Activated effector memory CD4-positive, alpha-beta T cell treated with Interleukin-2 at 50 U/mL for 16 hours (primary cell): Measurements from ENCODE around the gene FYCO1.
"Not testable (repeated sequence)": the region's sequence is repeated elsewhere in the genome, so short reads cannot be mapped to it uniquely, and the experiment has no call there.

Source experiments
- DNase-seq: peaks from one replicate; pipeline ENCODE4 v3.0.0-alpha.2; 2020

Gene FYCO1

GRCh38 chr3:45995236-45996192 is at the start of gene FYCO1:
FYCO1 (minus strand) TSS chr3:45995824; CDS start chr3:45984910, 10,914 bp downstream.
- DNase-seq = peak; percentile 79

GRCh38 chr3:46038916-46039315 is 43.3 kb upstream of the FYCO1 start:
- no peak for DNase-seq

DNA sequence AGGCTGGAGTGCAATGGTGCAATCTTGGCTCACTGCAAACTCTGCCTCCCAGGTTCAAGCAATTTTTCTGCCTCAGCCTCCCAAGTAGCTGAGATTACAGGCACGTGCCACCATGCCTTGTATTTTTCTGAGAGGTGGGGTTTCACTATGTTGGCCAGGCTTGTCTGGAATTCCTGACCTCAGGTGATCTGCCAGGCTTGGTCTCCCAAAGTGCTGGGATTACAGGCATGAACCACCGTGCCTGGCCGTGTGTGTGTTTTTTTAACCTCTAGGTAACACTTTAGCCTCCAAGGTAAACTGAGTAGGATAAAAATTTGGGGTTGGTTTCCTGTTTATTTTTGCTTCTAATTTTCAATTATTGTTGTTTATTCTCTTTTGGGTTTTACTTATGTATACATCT is 42.4 kb upstream of the FYCO1 start:
- not testable (repeated sequence) for DNase-seq

DNA sequence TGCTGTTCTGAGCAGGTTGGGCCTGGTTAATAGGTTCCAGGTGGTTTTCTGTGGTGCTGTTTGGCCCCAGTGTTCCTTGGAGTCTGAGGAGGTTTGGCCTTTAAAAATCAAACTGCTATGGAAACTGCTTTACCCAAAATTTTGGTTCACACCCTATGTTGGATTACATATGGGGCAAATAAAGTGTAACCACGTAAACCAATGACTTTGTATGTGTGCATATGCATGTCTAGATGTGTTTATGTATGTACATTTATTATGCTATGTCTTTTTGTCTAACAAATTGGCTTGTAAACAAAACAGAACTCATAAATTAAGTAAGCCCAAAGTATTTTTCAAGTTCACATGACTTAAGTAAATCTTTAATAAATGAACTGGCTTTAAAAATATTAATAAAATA is 40.6 kb upstream of the FYCO1 start:
- no peak for DNase-seq

GRCh38 chr3:46031747-46032146 is 36.1 kb upstream of the FYCO1 start:
- DNase-seq = no peak

DNA sequence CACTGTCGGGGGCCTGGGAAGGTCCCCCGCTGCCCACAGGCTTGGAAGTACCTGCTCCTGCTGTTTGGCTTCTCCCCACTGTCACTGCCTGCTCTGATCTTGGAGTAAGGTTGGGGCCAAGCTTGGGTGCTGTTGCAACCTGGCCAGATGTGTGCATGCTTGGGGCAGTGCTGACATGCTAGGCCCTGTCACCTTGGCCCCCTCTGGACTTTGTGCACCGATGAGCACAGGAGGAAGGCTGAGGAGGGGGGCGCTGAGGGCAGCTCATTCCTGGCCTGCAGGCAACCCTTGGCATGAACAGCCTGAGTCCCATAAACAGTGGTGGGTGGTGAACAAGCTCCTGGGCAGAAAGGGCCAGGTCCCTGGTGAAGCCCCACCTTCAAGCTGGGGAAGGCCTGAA is 35.6 kb upstream of the FYCO1 start:
- DNase-seq = no peak

GRCh38 chr3:46030626-46031025 is 35.0 kb upstream of the FYCO1 start:
- DNase-seq = no peak

DNA sequence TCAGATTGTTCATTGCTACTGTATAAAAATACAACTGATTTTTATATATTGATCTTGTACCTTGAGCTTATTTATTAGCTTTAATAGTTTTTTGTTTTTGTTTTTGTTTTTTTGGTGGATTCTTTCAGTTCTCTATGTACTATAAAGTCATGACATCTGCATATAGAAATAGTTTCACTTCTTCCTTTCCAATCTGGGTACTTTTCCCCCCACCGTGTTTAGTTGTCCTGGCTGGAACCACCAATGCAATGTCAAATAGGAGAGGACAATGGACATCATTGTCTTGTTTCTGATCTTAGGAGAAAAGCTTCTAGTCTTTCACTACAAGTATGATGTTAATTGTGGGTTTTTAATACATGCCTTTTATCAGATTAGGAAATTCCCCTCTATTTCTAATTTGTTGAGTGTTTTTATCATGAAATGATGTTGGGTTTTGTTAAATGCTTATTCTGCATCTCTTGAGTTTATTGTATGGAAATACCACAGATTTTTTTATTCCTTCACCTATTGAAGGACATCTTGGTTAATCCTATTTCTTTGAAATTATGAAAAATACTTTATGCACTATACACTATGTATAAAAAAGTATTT is 34.4 kb upstream of the FYCO1 start:
- DNase-seq = no peak

DNA sequence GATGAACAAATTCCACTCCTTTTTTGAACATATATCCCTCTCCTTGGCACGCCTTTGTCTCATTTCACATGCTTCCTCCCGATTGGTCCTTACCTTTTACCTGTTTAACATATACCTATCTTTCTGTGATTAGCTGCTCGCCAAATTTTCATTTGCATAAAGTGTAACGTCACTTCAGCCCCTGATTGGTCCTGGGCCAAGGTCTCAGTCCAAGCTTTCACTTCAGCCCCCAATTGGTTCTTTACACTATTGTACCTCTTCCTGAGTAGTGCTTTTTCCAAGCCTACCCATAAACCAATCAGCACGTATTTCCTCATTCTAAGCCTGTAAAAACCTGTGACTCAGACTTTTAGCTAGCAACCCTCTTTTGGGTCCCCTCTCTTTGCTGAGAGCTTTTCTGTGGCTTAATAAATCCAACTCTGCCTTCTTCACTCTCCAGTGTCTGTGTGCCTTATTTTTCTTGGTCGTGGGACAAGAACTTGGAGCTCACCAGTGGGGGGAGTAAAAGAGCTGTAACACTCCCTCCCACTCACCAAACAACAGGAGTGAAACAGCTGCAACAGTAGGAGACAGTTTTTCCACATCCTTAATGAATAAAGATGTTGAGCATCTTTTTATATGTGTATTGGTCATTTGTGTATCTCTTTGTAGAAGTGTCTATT is 32.2 kb upstream of the FYCO1 start:
- no peak for DNase-seq

DNA sequence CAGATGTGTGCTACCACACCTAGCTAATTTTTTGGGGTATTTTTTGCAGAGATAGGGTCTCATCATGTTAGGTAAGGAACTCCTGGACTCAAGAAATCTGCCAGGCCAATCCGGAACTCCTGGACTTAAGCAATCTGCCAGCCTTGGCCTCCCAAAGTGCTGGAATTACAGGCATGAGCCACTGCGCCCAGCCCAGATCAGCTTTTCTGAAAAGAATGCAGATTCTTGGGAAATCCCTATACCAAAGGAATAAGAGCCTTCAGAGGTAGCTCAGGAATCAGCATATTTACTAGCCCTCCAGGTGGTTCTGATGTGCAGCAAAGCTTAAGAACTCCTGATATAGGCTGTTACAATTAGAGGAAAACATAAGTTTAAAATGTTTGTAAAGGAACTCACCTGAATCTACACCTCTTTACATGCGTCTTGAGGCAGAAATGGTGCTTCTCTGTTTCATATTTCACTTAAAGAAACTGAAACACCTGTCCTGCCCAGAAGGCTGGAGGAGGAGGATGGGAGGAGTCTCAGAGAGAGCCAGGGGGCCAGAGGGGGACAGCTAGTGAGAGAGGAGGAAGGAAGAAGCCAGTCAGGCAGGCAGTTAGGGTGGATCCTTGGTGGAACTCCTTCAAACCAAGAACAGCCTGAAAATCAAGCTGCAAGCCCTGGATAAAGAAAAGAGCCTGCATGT is 31.5 kb upstream of the FYCO1 start, which contains the start of gene XCR1:
Gene XCR1, minus strand, starts transcription at position 463 of the 685 bp plus-strand sequence. CDS start 5,536 bp downstream, outside the sequence.
- DNase-seq = no peak

DNA sequence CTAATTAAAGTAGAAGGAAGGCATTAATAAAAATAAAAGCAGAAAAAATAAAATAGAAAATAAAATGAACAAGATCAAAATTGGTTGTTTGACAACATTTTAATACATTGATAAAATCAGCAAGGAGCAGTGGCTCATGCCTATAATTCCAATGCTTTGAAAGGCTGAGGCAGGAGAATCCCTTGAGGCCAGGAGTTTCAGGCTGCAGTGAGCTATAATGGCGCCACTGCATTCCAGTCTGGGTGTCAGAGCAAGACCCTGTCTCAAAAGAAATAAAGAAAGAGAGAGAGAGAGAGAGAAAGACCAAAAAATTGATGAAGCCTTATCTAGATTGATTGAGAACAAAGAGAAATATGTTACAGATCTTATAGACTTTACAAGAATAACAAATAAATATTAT is 29.5 kb upstream of the FYCO1 start:
- no peak for DNase-seq

DNA sequence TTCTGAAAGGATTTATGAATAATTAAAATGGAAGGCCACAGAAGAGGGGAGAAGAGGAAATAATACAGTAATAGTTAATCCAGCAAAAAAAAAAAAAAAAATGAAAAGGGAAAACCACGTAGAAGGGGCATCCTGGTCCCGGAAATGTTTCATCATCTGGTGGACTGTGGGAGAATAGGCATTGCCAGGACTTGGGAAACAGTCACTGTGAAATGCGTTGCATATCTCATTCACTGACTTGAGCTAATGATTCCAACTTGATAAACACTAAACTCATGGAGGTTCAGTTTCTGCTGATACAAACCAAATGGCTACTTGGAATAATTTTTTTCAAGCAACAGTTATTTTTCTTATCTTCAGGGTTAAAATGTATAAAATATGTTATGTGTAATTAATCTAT is 28.5 kb upstream of the FYCO1 start:
- no peak for DNase-seq

DNA sequence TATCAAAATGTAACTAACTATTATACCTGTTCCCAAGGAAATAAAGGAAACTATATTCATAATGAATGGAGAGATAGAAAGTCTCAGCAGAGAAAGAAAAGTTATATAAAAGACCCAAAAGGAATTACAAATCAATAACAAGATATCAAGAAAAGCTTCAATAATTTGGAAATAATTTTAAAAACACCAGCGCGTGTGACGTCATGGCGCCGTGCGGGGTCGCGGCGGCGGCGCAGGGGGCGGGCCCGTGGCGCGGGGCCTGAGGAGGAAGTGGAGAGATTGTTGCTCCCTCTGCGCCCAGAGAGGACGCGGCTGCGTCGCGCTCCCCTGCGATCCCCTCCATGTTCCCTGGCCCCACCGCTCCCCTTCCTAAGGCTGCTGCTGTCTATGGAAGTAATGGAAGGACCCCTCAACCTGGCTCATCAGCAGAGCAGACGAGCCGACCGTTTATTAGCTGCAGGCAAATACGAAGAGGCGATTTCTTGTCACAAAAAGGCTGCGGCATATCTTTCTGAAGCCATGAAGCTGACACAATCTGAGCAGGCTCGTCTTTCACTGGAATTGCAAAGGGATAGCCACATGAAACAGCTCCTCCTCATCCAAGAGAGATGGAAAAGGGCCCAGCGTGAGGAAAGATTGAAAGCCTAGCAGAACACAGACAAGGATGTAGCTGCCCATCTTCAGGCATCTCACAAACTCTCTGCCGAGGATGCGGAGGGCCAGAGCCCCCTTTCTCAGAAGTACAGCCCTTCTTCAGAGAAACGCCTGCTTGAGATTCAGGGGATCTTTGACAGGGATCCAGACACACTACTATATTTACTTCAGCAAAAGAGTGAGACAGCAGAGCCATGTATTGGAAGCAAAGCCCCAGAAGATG is 27.5 kb upstream of the FYCO1 start:
- DNase-seq = no peak

- DNase-seq = no peak
These were observed 25.9 kb upstream of the FYCO1 start for GRCh38 chr3:46021516-46021915.

GRCh38 chr3:46020766-46021510 is 25.3 kb upstream of the FYCO1 start:
- DNase-seq = no peak

DNA sequence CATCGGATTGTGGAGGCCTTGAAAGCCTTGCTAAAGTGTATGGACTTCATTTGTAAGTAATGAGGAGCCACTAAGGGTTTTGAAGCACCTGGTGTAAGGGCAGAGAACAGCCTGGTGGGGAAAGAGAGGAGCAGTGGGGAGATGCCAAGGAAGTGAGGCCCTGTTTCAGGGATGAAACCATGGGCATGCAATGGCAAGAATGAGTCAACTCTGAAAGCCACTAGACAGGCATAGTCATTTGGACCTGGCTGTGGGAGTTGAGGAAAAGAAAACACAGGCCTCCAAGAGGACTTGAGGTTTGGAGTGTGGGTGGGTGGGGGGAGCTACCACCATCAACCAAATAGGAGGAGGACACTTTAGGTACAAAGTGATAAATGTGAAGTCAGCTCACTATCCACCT is 24.1 kb upstream of the FYCO1 start:
- no peak for DNase-seq

DNA sequence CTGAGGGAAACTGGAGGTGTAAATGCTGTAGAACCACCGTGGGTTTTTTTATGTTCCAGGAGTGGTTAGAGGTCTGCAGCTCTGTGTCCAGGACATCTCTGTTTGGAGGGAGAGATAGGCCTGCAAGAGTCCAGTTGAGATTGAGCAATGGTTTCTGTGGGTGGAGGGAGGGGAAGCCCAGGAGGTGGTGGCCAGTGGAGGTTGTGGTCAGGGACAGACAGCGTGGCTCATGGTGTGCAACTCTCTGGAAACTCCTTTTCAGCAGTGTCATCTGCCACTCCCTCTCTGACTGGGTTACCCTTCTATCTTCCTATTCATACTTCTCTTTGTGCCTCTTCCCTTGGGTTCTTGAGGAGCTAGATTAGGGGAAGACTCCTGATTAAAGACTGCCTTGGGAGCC is 22.1 kb upstream of the FYCO1 start:
- DNase-seq = no peak

DNA sequence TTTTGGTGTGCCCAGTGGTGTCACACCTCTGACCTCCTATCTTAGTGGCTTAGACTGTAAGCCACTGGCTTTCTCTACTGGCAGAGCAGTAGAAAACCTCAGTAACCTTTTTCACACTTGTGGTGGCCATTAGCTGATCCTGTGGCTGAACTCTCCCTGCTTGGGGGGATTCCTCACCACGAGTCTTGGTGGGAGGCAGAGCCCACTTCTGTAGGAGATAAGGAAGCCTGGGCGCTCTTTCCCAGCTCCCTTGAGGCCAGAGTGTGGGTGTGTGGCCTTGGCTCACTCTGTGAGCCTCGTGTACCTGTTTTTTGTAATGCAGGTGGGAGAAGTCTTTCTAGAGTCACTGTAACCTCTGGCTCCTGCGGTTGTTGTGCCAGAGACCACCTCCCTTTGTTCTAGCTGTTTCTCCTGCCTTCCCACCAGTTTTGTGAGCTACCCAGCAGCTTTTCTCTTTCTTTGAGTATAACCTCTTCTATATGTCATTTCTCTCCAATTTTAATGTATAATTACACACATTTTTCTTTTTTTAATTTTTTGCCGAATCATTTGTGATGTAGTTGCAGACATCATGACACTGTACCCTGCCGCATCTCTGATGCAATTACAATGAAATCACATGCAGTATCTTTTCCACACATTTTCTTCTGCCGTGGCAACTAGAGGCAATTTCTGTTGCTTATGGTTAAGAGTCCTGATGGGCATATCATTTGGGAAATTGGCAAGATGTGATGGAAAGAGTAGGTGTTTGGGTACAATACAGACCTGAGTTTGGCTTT is 17.9 kb upstream of the FYCO1 start:
- no peak for DNase-seq

GRCh38 chr3:46012246-46012645 is 16.6 kb upstream of the FYCO1 start:
- no peak for DNase-seq

DNA sequence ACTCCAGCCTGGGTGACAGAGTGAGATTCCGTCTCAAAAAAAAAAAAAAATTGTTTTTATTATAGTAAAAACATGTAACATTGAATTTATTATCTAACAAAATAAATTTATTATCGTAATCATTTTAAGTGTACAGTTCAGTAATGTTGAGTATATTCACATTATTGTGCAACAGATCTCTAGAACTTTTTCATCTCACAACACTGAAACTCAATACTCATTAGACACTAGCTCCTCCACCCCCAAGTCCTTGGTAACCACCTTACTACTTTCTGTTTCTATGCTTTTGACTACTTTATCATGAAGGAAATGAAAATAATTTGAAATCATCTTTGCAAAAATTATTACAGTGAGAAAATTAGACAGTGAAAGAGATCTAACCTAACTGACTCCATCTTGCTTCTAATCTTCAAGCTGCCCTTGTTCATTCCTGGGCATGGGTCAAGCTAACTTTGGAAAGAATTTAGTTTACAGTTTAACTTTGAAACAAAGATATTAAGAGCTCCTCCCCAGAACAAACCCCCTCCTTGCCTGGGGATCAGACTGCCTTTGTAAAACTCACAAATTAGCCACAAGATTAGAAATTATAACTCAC is 15.0 kb upstream of the FYCO1 start:
- no peak for DNase-seq
